Measurements from ENCODE around the gene NHLRC2.

GRCh38 chr10:113905756-113906155, 51.3 kb downstream of the NHLRC2 start:
- no peak for TF ChIP-seq CTCF (IDR thresholded peaks at IDR 0.05; ENCODE audit: low read length)
- no peak for TF ChIP-seq EZH2 (optimal IDR thresholded peaks at IDR 0.05; ENCODE audit: low read depth, low read length)
- TF ChIP-seq EZH2phosphoT487 (IDR thresholded peaks at IDR 0.05; ENCODE audit: low read length) = no peak

Measured in MM.1S (cell line).